Mesenchymal stem cell (in vitro differentiated cells and primary cell): Measurements from ENCODE around the gene CYSTM1.

Source experiments
- DNase-seq: peaks from one replicate; pipeline ENCODE4 v3.0.0-alpha.2; 2013
- H2AFZ ChIP-seq: one replicate; pipeline ENCODE4 v1.6.1; 2013; ENCODE audit warnings: low read depth, mild to moderate bottlenecking, control low read depth, inconsistent platforms, low read length, moderate library complexity
- H2AK5ac ChIP-seq: 2 replicates; pipeline ENCODE4 v1.6.1; 2013; ENCODE audit warnings: low read length, moderate library complexity, mild to moderate bottlenecking, inconsistent platforms; ENCODE audit not compliant: severe bottlenecking
- H2BK120ac ChIP-seq: one replicate; pipeline ENCODE4 v1.6.1; 2013; ENCODE audit warnings: low read depth, mild to moderate bottlenecking, inconsistent platforms, low read length, moderate library complexity
- H2BK12ac ChIP-seq, 2 experiments: one replicate each; pipeline ENCODE4 v1.6.1; 2013; ENCODE audit warnings: inconsistent platforms in 2 of 2, low read length in 2 of 2, mild to moderate bottlenecking in 2 of 2, moderate library complexity in 2 of 2, control low read depth in 1 of 2
- H2BK15ac ChIP-seq: one replicate; pipeline ENCODE4 v1.6.1; 2013; ENCODE audit warnings: mild to moderate bottlenecking, low read depth, inconsistent platforms; ENCODE audit not compliant: poor library complexity, severe bottlenecking
- H2BK5ac ChIP-seq: 2 replicates; pipeline ENCODE4 v1.6.1; 2013; ENCODE audit warnings: low read depth, mild to moderate bottlenecking, low read length, control low read depth, inconsistent platforms; ENCODE audit not compliant: poor library complexity, severe bottlenecking
- H3K14ac ChIP-seq, 2 experiments: one replicate each; pipeline ENCODE4 v1.6.1; 2013; ENCODE audit warnings: inconsistent platforms in 2 of 2, low read length in 2 of 2, control low read depth in 1 of 2, mild to moderate bottlenecking in 1 of 2, moderate library complexity in 1 of 2
- H3K18ac ChIP-seq, 2 experiments: one replicate each; pipeline ENCODE4 v1.6.1; 2013; ENCODE audit warnings: inconsistent platforms in 2 of 2, low read length in 2 of 2, control low read depth in 1 of 2, low read depth in 1 of 2, mild to moderate bottlenecking in 1 of 2
- H3K23ac ChIP-seq, 2 experiments: one replicate each; pipeline ENCODE4 v1.6.1; 2013; ENCODE audit warnings: inconsistent platforms in 2 of 2, low read length in 2 of 2, mild to moderate bottlenecking in 2 of 2, moderate library complexity in 2 of 2, control low read depth in 1 of 2
- H3K27ac ChIP-seq: 2 replicates; pipeline ENCODE4 v1.5.1; 2013; ENCODE audit warnings: mild to moderate bottlenecking, moderate library complexity, low read length, control low read depth, inconsistent platforms; ENCODE audit not compliant: poor library complexity, severe bottlenecking
- H3K27me3 ChIP-seq, 2 experiments: 2 replicates each; pipeline versions ENCODE4 v1.6.1 to v1.7.0; 2013; ENCODE audit warnings: low read length in 2 of 2, mild to moderate bottlenecking in 2 of 2, moderate library complexity in 2 of 2, control low read depth in 1 of 2, inconsistent platforms in 1 of 2; ENCODE audit not compliant: control insufficient read depth in 1 of 2, insufficient read depth in 1 of 2
- H3K36me3 ChIP-seq, 2 experiments: 2 replicates each; pipeline versions ENCODE4 v1.6.1 to v1.7.0; 2013; ENCODE audit warnings: low read length in 2 of 2, control low read depth in 1 of 2, inconsistent platforms in 1 of 2, low read depth in 1 of 2, mild to moderate bottlenecking in 1 of 2; ENCODE audit not compliant: insufficient read depth in 2 of 2, control insufficient read depth in 1 of 2
- H3K4ac ChIP-seq, 2 experiments: one replicate each; pipeline ENCODE4 v1.6.1; 2013; ENCODE audit warnings: inconsistent platforms in 2 of 2, low read length in 2 of 2, mild to moderate bottlenecking in 2 of 2, moderate library complexity in 2 of 2, control low read depth in 1 of 2, low read depth in 1 of 2
- H3K4me1 ChIP-seq: 2 replicates; pipeline ENCODE4 v1.6.1; 2013; ENCODE audit warnings: low read depth, low read length, control low read depth; ENCODE audit not compliant: control insufficient read depth, insufficient read depth
- H3K4me2 ChIP-seq: 2 replicates; pipeline ENCODE4 v1.6.1; 2013; ENCODE audit warnings: low read length, mild to moderate bottlenecking, inconsistent platforms; ENCODE audit not compliant: poor library complexity, severe bottlenecking
- H3K4me3 ChIP-seq, 2 experiments: 2 replicates each; pipeline versions ENCODE4 v1.5.1 to v1.7.0; 2013; ENCODE audit warnings: low read length in 2 of 2, mild to moderate bottlenecking in 2 of 2, control low read depth in 1 of 2, low read depth in 1 of 2; ENCODE audit not compliant: insufficient read depth in 1 of 2
- H3K79me1 ChIP-seq: replicated peaks from 2 replicates; pipeline ENCODE4 v1.6.1; 2013; ENCODE audit warnings: mild to moderate bottlenecking, control low read depth, low read length, inconsistent platforms; ENCODE audit not compliant: poor library complexity, severe bottlenecking
- H3K9ac ChIP-seq: 2 replicates; pipeline ENCODE4 v1.7.0; 2013; ENCODE audit warnings: mild to moderate bottlenecking, low read length, moderate library complexity
- H3K9me3 ChIP-seq: 2 replicates; pipeline ENCODE4 v1.7.0; 2013; ENCODE audit warnings: mild to moderate bottlenecking, low read length; ENCODE audit not compliant: control insufficient read depth
- H4K8ac ChIP-seq: one replicate; pipeline ENCODE4 v1.6.1; 2013; ENCODE audit warnings: inconsistent platforms, mild to moderate bottlenecking, low read length, moderate library complexity
- H4K91ac ChIP-seq: one replicate; pipeline ENCODE4 v1.6.1; 2013; ENCODE audit warnings: mild to moderate bottlenecking, low read length, inconsistent platforms
- WGBS: methylation state at CpG from one replicate; pipeline ENCODE4 v1.1.7; 2013; ENCODE audit warnings: mixed read lengths; 5-methylcytosine and 5-hydroxymethylcytosine counted together

The CYSTM1 gene

DNA sequence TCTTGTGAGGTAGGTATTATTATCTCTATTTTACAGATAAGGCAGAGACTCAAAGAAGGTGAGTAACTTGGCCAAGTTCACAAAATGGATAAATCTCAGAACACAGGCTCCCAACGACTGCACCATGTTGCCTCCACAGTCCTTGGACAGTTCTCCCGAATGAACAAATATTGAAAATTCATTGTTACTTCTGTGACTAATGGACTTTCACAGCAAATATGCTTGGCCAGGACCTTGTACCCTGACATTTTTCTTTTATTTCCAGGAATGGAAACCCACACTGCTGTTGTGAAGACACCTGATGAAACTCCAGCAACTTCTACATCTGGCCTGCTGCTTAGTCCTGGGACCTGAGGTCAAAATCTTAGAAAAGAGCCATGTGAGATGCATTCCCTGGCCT is 2.5 kb upstream of the CYSTM1 start:
- no peak overlapping the region for H3K23ac ChIP-seq
- no peak overlapping the region for H2BK120ac ChIP-seq
- no peak overlapping the region for H4K91ac ChIP-seq
- no peak overlapping the region for H3K4me2 ChIP-seq
- no peak overlapping the region for H2BK12ac ChIP-seq
- H3K27ac ChIP-seq = no peak overlapping the region
- no peak overlapping the region for H3K14ac ChIP-seq
- H2AFZ ChIP-seq = no peak overlapping the region
- H3K36me3 ChIP-seq = peaks cover 0 to 5% of the 10 kb centered on the region in 2 experiments
- H3K18ac ChIP-seq = no peak overlapping the region
- no peak overlapping the region for H2BK15ac ChIP-seq
- no peak overlapping the region for H2AK5ac ChIP-seq
- H3K4ac ChIP-seq = no peak overlapping the region
- no peak overlapping the region for H3K9ac ChIP-seq
- peaks cover 6% of the 10 kb centered on the region for H3K4me1 ChIP-seq
- H2BK5ac ChIP-seq = no peak overlapping the region
- peaks cover 0 to 22% of the 10 kb centered on the region in 2 experiments for H3K27me3 ChIP-seq
- WGBS = 84% methylated on average over 2 of the region's 2 CpGs
- no peaks in the 10 kb centered on the region for H3K79me1 ChIP-seq
- DNase-seq = no peak
- no peaks in the 10 kb centered on the region for H3K9me3 ChIP-seq
- H4K8ac ChIP-seq = no peak overlapping the region
- no peak overlapping the region for H3K4me3 ChIP-seq

- Histone ChIP-seq H3K27ac (no peak overlapping the region), H2AK5ac (no peak overlapping the region)
- 100% methylated on average over 1 of the region's 2 CpGs for WGBS
These were observed 974 bp upstream of the CYSTM1 start for GRCh38 chr5:140174014-140174413.

DNA sequence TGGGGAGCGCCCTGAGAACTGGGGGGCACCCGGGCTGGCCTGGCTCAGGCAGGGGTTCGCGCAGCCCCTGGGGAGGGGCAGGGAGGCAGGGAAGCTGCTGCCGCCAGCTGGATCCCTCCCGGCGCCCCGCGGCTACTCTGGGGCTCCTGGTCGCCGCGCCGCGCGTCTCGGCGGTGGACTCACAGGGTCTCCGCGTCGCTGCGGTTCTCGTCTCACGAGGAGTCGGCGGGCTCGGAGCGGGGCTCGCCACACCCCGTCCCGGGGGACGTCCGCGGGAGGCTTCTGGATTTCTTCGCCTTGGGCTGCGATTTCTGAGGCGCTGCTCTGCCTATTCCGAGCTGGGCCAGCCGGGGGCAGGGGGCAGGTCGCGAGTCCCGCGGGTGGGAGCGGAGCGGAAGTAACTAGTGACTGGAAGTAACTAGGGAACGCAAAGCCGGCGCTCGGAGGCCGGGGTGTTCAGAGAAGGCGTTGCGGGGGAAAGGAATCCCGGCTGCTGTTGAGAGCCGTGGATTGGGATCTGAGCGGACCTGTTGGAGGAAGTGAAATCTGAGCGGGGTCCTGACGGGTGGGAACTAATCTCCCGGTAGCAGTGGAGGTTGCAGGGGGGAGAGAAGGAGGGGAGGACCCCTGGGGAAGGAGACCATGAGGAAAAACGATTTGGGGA is 511 bp downstream of the CYSTM1 start:
- Histone ChIP-seq H4K91ac (peak overlapping the region; percentile 34), H3K14ac (peak overlapping the region in 1 of 2 experiments; percentile 75), H3K9ac (peak overlapping the region; percentile 97), H3K18ac (peak overlapping the region; percentile 80), H3K36me3 (peaks cover 0 to 5% of the 10 kb centered on the region in 2 experiments), H3K27me3 (peaks cover 0 to 22% of the 10 kb centered on the region in 2 experiments), H3K4me1 (peaks cover 6% of the 10 kb centered on the region), H2AK5ac (no peak overlapping the region), H2BK5ac (no peak overlapping the region), H2BK12ac (peak overlapping the region in 1 of 2 experiments; percentile 86), H3K4ac (peak overlapping the region; percentile 59 to 88), H3K4me2 (peak overlapping the region; percentile 99), H2BK120ac (peak overlapping the region; percentile 54), H3K27ac (no peak overlapping the region), H3K23ac (peak overlapping the region in 1 of 2 experiments; percentile 86), H3K79me1 (peaks cover 2% of the 10 kb centered on the region), H2BK15ac (peak overlapping the region; percentile 65), H4K8ac (peak overlapping the region; percentile 27), H3K9me3 (no peaks in the 10 kb centered on the region), H3K4me3 (peak overlapping the region; percentile 67 to 82), H2AFZ (peak overlapping the region; percentile 97)
- under 1% methylated on average over 54 of the region's 58 CpGs for WGBS
- peak; percentile 80 for DNase-seq

More at GRCh38 chr5:140174014-140174413, 974 bp upstream of the CYSTM1 start:
- Histone ChIP-seq H2BK15ac (no peak overlapping the region), H3K4me1 (peaks cover 6% of the 10 kb centered on the region), H2AFZ (no peak overlapping the region), H3K27me3 (peaks cover 0 to 22% of the 10 kb centered on the region in 2 experiments), H3K9me3 (no peaks in the 10 kb centered on the region), H3K9ac (no peak overlapping the region), H3K23ac (no peak overlapping the region), H4K8ac (no peak overlapping the region), H2BK120ac (no peak overlapping the region), H3K79me1 (no peaks in the 10 kb centered on the region), H4K91ac (no peak overlapping the region), H2BK12ac (no peak overlapping the region), H3K14ac (no peak overlapping the region), H3K4me2 (no peak overlapping the region), H3K18ac (no peak overlapping the region), H3K4me3 (no peak overlapping the region), H3K36me3 (peaks cover 0 to 5% of the 10 kb centered on the region in 2 experiments), H3K4ac (no peak overlapping the region), H2BK5ac (no peak overlapping the region)
- no peak for DNase-seq

GRCh38 chr5:140176031-140176387 is 1.0 kb downstream of the CYSTM1 start:
- peaks cover 6% of the 10 kb centered on the region for H3K4me1 ChIP-seq

More at GRCh38 chr5:140176031-140176387, 1.0 kb downstream of the CYSTM1 start:
- Histone ChIP-seq H3K9ac (peak overlapping the region; percentile 97), H3K27ac (no peak overlapping the region), H2BK5ac (no peak overlapping the region), H3K4me3 (peak overlapping the region; percentile 67 to 82), H4K8ac (peak overlapping the region; percentile 2), H3K79me1 (peaks cover 2% of the 10 kb centered on the region), H3K4me2 (peak overlapping the region; percentile 99), H3K36me3 (peaks cover 0 to 5% of the 10 kb centered on the region in 2 experiments), H3K9me3 (no peaks in the 10 kb centered on the region), H2AFZ (peak overlapping the region; percentile 97), H2BK12ac (peak overlapping the region in 1 of 2 experiments; percentile 86), H2BK15ac (no peak overlapping the region), H3K23ac (peak overlapping the region in 1 of 2 experiments; percentile 86), H3K18ac (peak overlapping the region; percentile 80), H4K91ac (no peak overlapping the region), H3K27me3 (peaks cover 0 to 19% of the 10 kb centered on the region in 2 experiments), H3K14ac (peak overlapping the region in 1 of 2 experiments; percentile 75), H2BK120ac (no peak overlapping the region), H2AK5ac (no peak overlapping the region), H3K4ac (peak overlapping the region in 1 of 2 experiments; percentile 64)
- 0% methylated on average over 2 of the region's 4 CpGs for WGBS
- DNase-seq = no peak
